Right hindlimb (tissue), 1 donor: Measurements from ENCODE around the gene MOB3C.
A peak's percentile ranks its signal among the peaks of the same experiment; 100 is the strongest.
"Not testable (repeated sequence)": the region's sequence is repeated elsewhere in the genome, so short reads cannot be mapped to it uniquely, and the experiment has no call there.

Experiments
- DNase-seq: peaks from one replicate; pipeline ENCODE4 v3.0.0-alpha.2; 2018

The MOB3C gene

DNA sequence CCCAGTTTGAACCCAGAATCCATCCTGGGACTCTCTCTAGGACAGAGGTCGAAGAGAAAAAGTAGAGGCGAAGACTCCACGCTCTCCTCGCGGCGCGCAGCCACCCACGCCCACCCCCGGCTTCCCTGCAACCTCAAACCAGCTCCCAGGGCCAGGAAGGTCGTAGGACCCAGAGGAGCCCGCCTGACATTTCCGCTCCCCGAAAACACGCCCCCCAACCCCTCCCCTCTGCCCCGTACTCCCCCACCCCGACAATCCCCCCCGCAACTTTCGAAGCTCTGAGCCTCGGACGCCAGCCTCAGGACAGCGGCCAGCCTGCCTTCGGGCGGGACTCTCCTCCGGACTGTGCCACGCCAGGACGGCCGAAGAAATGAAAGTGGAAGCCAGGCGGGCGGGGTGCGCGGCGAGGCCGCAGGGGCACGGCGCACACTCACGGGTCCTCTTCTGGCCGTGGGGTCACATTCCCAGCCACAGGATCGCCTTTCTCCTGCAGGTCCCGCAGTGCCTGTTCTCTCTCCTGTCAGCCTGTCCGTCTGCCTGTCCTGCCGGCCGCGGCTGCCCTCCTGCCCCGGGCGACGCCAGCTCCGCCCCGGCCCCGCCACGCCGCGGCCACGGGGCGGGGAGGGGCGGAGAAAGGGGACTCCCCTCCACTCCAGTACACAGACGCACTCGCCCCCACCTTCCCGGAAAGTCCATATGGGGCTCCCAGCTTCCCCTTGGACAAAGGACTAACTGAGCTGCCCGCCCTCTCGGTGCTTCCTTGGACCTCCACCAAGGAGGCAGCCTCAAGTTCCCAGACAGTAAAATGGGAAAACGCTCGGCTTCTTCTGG is at the start of gene MOB3C:
Gene MOB3C, minus strand, starts transcription at position 535 of the 831 bp plus-strand sequence. CDS start 3,490 bp downstream, outside the sequence.
- DNase-seq: peak; percentile 92

DNA sequence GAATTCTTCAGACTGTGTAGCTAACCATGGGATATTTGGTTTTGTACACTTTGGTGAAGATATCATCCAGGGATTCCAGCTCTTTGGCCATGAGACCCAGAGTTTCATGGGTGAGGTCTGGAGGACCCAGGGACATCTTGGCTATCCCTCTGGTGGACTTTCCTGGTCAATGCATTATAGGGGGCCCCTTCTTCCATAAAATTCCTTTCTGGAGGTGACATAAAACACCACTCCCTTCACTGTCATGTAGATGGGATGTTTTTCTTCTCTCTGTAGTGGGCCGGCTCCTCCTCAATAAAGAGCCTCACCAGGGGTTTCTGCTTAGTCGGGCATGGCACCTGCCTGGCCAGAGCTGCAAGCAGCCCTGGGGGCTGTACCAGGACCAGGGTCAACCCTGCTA is 49.4 kb upstream of the MOB3C start:
- no peak for DNase-seq

DNA sequence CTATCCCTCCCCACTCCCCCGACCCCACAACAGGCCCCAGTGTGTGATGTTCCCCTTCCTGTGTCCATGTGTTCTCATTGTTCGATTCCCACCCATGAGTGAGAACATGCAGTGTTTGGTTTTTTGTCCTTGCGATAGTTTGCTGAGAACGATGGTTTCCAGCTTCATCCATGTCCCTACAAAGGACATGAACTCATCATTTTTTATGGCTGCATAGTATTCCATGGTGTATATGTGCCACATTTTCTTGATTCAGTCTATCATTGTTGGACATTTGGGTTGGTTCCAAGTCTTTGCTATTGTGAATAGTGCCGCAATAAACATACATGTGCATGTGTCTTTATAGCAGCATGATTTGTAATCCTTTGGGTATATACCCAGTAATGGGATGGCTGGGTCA is 46.3 kb upstream of the MOB3C start:
- not testable (repeated sequence) for DNase-seq

DNA sequence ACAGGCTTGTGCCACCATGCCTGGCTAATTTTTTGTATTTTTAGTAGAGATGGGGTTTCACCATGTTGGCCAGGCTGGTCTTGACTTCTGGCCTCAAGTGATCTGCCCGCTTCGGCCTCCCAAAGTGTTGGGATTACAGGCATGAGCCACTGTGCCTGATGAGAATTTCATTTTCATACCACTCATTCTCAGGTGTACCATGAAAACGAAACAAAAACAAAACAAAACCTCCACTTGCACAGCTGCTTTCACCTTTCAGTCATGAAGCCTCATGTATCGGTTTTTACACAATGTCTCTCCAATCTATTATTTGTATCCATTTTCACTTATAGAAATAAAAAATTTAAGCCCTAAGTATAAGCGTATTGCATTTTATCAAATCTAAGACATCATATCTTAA is 43.5 kb upstream of the MOB3C start:
- not testable (repeated sequence) for DNase-seq

DNA sequence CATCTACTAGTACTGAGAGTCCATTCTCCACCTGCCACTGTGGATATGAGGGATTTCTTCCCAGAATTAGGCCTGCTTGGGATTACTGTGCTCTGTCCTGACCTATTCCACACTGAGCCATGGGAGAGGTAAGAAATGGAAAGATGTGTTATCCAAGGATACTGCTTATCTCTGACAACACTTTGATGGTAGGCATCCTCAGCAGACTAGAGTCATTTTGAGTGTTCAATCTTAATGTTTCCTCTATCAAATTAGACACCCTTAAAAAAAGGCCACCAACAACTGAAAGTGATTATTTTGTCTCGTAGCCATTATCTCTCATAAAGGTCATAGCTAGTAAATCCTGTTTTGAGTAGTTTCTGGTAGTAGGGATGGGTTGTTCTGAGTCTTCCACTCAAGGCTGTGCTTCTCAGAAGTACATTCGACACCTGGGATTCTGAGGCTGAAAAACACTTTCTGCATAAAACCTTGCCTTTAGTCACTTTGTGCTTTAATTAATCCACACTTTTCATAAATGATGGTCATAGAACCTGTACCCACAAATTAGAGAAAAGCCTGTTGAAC is 42.8 kb upstream of the MOB3C start:
- DNase-seq: no peak

DNA sequence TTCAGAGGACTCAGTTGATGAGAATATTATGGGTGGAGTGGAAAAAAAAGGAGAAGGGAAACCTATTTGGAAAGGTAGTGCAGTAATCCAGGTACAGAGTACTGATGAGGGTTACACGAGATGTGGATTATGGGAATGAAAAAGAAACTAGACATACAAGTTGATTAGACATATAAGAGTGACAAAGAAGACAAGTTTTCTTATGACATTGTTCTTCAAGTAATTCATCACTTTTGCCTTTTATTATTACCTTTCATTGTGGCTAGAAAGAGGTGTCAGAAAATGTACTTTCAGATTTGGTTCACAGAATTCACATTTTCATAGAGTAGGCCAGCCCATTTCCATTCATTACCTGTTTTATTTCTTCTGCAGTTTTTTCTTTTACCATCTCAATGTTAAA is 41.2 kb upstream of the MOB3C start:
- DNase-seq: no peak

DNA sequence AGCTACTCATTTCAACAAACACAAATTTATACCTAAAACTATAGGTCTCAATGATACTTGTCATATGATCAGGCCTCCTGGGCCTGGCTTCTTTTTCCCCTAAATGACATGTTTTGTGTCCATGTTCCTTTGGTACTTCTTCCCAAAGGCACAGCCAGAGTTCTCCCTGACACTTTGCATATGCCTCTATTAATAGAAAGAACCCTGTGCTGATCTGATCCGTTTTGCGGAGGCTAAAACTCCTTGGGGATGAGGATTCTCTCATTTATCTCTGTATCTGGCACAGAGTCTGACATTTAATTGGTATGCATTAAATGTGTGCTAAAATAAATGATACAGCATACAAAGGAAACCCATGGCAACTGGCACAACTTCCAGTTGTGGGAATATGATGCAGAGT is 40.0 kb upstream of the MOB3C start:
- no peak for DNase-seq

DNA sequence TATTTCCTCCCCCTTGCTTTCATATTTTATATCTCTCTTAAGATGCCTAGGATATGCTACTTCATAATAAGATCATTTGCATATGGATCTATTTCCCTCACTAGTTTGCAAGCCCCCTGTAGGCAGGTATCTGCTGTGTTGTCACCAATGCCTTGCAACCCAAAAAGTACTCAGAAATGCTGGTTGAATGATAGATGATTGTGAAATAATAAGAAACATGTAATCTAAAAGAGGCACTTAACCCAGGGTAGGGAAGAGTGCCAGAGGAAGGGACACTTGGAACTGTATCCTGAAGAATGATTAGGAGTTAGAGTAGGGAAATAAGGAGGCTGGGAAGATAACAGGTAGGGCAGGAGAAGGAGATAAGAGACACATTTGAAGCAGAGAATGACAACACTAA is 39.2 kb upstream of the MOB3C start:
- DNase-seq: no peak

DNA sequence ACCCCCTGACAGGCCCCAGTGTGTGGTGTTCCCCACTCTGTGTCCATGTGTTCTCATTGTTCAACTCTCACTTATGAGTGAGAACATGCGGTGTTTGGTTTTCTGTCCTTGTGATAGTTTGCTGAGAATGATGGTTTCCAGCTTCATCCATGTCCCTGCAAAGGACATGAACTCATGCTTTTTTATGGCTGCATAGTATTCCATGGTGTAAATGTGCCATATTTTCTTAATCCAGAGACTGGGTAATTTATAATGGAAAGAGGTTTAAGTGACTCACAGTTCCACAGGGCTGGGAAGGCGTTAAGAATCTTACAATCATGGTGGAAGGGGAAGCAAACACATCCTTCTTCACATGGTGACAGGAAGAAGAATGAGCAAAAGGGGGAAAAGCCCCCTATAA is 38.1 kb upstream of the MOB3C start:
- DNase-seq: not testable (repeated sequence)

DNA sequence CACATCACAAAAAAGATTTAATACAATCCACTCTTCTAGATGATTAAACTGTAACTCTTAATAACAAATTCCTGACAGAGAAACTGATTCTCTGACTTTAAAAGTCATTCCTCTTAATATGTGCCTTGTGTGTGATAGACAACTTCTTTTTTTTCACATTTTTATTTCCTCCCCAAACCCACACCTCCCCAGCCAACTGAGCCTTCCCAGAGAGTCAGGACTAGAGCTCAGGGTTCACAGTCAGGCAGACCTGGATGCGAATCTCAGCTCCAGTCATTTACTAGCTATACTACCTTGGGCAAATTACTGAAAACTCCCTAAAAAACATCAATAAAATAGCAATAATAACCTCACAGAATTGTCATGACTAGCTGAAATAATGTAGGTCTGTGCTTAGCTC is 37.4 kb upstream of the MOB3C start:
- DNase-seq: no peak

DNA sequence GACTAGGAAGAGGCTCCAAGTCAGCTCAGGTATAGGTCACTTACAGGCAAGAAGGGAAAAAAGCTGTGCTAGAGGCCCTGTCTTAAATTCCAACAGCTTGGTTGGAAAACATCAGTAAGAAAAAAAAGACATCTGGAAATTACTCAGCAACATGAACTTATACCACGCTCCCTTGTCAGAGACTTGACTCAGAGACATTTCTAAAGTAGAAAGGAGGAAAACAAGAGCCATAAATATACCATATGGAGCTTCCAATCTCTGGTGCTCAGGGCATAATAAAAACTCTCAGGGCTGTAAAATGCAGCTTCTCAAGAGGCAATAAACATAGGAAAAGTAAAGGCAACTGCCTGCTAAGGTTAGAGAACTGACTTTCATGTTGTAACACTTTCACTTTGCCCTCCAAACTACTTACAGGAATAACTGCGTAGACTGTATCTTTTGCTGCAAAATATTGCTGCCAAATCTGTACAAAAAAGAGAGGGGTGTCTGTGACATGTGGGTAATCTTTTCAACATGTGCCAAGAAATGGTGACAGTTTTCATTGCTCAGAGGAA is 36.9 kb upstream of the MOB3C start:
- no peak for DNase-seq

DNA sequence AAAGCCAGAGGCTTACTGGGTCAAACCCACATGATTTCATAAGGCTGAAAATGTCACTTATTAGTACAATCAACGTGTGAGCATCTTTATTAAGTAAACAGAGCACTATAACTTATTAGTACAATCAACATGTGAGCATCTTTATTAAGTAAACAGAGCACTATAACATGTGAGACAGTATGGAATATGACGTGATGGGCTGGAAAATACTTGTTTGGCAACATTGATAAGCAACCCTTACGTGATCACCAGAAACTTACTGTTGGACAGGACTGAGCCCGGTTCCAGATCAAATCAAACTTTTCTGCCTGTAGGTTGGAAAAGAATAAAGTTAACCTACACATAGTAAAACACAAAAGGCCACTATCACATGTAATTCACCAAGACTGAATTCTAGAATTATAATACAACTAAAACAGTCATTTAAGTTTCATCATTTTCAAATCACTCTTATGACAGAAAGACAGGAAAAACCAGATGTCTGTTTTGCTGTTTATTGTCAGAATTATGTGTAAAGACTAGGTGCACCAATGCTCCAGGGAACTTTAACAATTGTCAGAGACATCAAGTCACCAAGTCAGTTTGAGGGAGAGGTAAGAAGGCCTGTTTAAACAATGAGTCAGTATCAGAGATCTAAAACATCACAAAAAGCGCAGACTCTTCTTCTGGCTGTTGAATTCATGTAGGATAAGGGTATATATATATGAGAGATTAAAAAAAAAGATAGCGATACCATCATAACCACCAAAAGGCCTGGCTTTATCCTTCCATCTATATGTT is 35.9 kb upstream of the MOB3C start:
- DNase-seq: no peak

DNA sequence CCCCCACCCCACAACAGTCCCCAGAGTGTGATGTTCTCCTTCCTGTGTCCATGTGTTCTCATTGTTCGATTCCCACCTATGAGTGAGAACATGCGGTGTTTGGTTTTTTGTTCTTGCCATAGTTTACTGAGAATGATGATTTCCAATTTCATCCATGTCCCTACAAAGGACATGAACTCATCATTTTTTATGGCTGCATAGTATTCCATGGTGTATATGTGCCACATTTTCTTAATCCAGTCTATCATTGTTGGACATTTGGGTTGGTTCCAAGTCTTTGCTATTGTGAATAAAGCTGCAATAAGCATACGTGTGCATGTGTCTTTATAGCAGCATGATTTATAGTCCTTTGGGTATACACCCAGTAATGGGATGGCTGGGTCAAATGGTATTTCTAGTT is 34.5 kb upstream of the MOB3C start:
- DNase-seq: not testable (repeated sequence)

DNA sequence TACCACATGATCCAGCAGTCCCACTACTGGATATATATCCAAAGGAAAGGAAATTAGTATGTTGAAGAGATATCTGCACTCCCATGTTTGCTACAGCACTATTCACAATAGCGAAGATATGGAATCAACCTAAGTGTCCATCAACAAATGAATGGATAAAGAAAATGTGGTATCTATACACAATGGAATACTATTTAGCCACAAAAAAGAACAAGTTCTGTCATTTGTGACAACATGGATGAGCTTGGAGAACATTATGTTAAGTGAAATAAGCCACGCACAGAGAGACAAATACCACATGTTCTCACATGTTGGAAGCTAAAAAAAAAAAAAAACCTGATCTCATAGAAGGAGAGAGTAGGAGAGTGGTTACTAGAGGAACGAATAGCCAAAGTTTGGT is 33.9 kb upstream of the MOB3C start:
- DNase-seq: no peak

DNA sequence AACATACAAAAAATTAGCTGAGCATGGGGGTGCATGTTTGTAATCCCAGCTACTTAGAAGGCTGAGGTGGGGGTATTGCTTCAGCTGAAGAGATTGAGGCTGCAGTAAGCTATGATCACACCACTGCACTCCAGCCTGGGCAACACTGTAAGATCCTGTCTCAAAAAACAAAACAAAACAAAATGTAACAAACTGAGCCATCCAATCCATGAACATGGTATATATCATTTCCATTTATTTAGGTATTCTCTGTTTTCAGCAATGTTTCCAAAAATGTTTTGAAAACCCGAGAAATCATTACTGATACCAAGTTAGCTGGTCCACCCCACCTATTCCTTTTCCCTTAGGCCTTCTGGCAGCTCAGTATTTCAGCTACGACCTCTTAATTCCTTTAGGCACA is 33.2 kb upstream of the MOB3C start:
- DNase-seq: no peak

DNA sequence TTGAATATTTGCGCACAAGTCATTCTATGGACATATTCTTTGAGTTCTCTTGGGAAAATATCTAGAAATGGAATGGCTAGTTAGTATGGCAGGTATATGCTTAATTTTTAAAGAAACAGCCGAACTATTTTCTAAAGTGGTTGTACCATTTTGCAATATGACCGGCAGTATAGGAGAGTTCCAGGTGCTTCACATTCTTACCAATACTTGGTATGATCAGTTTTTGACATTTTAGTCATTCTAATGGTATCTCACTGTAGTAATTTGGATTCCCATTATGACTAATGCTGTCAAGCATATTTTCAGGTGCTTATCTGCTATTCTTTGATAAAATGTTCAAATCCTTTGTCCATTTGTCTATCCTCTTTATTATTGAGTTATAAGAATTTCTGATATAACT is 31.0 kb upstream of the MOB3C start:
- DNase-seq: no peak

DNA sequence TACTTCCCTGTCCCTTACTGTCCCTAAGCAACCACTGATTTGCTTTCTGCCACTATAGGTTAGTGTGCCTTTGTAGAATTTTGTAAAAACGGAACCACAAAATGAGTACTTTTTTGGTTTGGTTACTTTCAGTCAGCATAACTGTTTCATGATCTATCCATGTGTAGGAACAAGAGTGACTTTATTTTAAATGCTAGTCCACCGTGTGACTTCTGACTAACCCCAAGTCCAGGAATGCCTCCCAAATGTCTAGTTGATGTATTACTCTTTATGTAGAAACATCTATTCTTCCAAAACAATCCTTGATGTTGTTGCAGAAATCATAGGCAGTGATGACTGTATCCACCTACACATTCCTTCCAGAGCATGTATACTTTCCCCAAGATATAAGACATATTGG is 30.2 kb upstream of the MOB3C start:
- DNase-seq: no peak

DNA sequence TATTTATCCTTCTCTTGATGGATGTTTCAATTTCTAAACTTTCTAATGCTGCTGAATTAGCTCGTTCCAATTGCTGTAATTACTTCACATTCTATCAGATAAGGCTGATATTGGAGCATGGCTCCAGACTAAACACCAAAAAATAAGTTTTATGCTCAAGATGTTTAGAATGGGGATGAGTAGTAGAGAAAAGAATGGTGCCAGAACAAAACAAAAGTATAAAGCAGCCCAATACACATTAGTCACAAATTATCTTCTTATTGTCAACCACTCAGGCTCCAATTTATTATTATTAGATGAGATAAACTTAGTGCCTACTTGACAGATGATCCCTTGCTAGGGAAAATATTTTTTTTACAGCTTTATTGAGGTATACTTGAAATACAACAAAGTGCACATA is 29.7 kb upstream of the MOB3C start:
- no peak for DNase-seq

DNA sequence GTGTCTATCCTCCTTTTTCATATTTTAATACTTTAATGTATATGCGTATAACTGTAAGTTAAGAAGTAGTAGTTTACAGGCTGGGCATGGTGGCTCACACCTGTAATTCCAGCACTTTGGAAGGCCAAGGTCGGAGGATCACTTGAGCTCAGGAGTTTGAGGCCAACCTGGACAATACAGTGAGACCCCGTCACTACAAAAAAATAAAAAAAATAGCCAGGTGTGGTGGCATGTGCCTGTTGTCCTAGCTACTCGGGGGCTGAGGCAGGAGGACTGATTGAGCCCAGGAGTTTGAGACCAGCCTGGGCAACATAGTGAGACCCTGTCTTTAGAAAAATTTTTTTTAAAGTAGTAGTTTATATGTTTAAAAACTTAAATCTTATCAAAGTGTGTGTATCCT is 29.2 kb upstream of the MOB3C start:
- DNase-seq: no peak

DNA sequence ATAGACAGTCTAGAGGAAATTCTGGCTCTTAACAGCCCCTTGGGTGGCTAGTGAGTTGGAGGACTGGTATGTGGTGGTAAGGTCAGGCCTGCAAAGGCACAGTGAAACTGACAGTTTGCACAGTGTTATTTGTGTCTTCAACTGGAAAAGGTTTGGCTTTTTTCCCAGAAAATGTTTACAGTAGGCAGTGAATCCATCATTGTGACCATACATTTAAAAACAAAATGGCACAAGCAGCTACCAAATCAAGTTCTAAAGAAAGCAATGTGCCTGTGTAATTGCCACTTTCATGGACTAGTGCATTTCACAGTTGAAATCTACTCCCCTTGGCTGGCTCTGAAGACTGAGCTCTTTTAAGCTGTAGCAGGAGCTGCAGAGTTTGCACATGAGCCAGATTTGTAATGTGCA is 26.8 kb upstream of the MOB3C start:
- DNase-seq: no peak

DNA sequence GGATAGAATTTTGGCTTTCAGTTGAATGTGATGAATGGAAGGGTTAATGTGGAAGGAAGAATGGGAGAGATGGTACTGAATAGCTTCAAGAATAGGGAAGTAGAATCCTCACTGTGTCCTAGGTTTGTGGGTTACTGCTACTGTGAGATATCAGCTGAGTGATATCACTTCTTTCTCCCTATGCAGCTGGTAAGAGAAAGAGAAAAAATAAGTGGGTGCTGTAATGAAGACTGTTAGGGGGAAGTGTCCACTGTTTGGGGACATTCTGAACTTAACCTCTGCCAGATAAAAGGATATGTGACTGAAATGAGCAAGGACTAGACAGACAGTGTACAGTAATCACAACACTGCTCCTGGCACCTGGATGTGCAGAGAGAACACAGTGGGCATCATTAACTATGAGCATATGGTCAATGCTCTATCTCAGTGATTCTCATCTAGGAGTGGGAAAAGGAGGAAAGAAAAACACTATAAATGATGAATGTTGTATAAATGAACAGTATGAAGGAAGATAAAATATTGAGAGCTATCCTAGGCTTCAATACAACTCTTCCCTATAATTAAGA is 25.6 kb upstream of the MOB3C start:
- DNase-seq: no peak

DNA sequence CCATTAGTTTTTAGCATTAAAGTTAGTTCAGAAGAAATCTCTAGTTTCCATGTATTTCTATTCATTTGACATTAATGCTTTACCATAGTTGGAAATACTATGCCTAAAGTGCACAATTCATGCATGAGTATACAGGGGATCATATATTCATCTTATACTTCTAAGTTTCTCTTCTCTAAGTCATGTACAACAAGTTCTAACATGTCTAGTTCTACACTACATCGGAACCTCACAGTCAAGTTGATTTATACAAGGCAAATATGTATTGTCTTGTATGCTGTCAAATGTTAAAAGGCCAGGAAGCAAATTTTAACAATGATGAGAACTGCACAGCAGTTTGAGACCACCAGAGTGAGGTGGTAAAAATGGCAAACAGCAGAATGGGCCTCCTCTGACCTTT is 22.9 kb upstream of the MOB3C start:
- no peak for DNase-seq

DNA sequence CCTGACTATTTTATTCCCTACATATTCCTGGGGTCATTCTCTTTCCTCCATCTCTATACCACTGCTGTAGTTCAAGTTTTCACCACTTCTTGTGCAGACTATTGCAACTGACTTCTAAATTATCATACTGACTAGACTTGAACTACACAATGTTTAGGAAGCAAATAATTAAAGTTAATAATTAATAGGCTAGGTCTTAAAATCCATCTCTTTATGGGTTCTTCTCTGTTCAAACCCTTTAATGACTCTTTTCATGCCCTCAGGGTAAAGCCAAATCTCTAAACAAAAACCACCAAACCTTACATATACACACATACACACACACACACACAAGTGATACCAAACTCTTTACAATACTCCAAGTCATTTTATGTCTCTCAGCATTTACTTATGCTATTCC is 22.3 kb upstream of the MOB3C start:
- DNase-seq: no peak
